NK-92 (cell line): ENCODE measurements around the gene SMYD4.
"Not testable (repeated sequence)": the region's sequence is repeated elsewhere in the genome, so short reads cannot be mapped to it uniquely, and the experiment has no call there.

Source experiments
- DNase-seq: peaks from one replicate; lab custom pipeline; 2025; ENCODE audit not compliant: unreplicated experiment; lab: John Stamatoyannopoulos, UW

SMYD4 gene

DNA sequence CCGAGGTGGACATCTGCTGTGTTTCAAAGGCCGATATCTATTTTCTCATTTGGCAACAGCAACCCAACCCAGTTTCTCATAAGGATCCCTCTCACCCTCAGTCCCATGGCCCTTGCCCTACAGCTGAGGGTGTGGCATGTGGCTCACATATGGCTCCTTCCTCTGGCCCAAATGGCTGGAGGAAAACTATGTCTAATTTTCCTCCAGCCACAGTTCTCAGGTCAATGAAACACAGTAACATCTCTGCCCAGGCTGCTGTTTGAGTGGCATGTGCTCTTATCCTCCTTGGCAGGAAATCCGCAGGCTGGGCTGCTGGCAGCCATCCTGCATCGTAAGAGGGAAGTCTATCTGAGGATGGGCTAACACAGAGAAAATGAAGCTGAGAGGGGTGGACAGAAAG lies 43.8 kb downstream of the SMYD4 start:
- no peak for DNase-seq

DNA sequence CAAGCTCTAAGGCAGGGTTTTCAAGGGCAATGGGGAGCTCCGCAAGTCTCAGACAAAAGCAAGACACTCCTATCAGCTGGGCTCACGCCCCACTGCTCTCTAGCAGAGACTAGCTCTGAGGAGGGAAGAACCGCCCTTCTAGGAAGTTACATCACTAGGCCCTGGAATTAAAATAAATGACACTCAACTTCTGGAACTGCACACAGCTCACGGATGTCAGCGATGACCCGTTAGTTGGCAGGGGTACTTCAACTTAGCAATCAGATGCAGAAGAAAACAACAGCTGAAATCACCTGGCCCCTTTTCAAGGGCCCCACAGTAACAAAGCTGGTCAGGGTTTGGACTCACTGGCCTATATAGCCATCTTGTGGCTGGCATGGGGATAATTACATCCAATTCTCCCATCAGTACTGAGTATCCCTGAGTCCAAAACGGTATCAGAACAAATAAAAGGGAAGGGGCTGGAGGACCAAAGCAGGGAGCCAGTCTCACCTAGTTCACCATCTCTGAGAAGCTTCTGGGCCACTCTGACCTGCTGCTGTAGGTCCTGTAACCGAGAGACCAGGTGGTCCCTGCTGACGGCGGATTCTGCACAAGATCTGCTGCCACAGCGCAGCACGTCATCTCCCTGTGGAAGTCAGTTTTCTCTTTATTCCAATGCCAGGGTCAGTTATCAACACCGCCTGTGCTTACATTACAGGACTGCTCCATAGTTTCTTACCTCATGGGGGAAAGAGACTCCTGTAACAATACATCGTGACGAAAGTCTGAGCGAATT lies 45.7 kb downstream of the SMYD4 start:
- no peak for DNase-seq

DNA sequence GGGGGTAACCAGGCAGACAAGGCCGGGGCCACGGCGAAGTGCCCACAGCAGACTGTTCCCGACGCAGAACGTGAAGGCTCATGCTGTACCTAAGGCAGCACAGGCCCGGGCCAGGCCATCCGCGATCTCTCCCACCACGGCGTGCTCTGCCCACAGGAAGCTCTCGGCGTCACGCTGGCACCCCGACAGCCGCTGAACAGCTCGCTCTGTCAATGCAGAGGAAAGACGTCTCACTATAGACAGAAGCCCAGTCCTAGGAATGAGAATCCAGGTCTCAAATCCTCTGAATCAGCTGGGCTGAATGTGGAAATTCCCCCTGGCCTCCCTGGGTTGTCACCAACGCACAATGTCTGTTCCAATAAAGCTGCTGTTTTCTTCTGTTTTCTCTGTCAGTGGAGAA lies 46.4 kb downstream of the SMYD4 start:
- DNase-seq, result no peak

DNA sequence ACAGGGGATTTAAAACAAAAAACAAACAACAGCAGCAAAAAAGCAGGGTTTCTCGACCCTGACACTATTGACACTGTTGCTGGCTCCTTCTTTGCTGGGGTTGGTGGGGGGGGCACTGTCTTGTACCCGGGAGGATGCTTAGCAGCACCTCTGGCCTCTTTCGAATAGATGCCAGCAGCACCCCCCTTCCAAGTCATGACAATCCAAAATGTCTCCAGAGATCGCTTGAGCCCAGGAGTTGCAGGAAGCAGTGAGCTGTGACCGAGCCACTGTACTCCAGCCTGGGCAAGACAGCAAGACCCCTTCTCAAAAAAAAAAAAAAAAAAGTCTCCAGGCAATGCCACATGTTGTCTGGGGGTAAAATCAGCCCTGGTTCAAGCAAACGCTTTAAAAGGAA lies 47.5 kb downstream of the SMYD4 start:
- no peak for DNase-seq

GRCh38 chr17:1779571-1780131 lies 50.1 kb downstream of the SMYD4 start:
- DNase-seq, result no peak

- no peak for DNase-seq
These were observed 52.8 kb downstream of the SMYD4 start for GRCh38 chr17:1776857-1777256.

GRCh38 chr17:1776328-1776727 lies 53.4 kb downstream of the SMYD4 start:
- DNase-seq, result no peak

GRCh38 chr17:1774390-1775176 lies 55.1 kb downstream of the SMYD4 start:
- no peak for DNase-seq

DNA sequence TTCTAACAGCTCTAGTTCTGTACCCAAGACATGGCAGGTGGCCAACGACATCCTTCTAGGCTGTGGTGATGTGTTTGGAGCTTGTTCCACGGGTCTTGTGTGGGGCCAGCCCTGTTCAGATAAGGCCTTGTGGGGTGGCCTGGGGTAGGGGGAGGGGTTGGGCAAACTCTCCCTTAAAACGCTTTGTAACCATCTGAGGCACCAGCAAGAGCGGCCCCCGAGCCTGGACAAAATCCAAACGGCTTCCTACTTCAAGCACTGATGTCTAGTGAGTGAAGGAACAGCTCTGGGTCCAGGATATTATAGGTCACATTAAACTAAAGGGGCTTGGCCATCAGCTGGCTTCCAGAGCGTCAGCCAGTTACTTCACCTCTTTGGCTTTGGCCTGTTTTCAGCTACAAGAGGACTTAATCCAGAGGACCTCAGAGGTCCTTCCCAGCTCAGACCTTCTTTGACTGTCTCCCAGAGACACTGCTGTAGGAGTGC lies 56.0 kb downstream of the SMYD4 start:
- no peak for DNase-seq

GRCh38 chr17:1773000-1773695 lies 56.6 kb downstream of the SMYD4 start:
- DNase-seq, result not testable (repeated sequence)

DNA sequence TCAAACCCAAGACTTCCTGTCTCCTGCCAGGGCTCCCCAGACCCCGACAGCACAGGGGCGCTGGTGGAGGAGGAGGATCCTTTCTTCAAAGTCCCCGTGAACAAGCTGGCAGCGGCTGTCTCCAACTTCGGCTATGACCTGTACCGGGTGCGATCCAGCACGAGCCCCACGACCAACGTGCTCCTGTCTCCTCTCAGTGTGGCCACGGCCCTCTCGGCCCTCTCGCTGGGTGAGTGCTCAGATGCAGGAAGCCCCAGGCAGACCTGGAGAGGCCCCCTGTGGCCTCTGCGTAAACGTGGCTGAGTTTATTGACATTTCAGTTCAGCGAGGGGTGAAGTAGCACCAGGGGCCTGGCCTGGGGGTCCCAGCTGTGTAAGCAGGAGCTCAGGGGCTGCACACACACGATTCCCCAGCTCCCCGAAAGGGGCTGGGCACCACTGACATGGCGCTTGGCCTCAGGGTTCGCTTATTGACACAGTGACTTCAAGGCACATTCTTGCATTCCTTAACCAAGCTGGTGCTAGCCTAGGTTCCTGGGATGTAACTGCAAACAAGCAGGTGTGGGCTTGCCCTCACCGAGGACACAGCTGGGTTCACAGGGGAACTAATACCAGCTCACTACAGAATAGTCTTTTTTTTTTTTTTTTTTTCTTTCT lies 59.8 kb downstream of the SMYD4 start:
- no peak for DNase-seq

DNA sequence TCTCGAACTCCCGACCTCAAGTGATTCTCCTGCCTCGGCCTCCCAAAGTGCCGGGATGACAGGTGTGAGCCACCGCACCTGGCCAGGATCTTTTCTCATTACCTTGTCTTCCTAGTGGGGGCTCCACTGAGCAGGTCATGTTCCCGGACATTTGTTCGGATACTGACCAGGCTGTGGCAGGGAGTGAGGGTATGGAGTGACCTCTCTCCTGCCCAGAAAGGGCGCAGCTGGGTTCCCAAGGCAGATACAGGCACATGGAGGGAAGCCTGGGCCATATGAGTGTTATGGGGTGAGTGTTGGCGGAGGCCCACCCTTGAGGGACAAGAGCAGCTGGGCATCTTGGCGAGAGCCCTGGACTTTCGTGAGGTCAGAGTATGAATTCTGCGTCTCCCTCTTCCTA lies 62.3 kb downstream of the SMYD4 start:
- no peak for DNase-seq

DNA sequence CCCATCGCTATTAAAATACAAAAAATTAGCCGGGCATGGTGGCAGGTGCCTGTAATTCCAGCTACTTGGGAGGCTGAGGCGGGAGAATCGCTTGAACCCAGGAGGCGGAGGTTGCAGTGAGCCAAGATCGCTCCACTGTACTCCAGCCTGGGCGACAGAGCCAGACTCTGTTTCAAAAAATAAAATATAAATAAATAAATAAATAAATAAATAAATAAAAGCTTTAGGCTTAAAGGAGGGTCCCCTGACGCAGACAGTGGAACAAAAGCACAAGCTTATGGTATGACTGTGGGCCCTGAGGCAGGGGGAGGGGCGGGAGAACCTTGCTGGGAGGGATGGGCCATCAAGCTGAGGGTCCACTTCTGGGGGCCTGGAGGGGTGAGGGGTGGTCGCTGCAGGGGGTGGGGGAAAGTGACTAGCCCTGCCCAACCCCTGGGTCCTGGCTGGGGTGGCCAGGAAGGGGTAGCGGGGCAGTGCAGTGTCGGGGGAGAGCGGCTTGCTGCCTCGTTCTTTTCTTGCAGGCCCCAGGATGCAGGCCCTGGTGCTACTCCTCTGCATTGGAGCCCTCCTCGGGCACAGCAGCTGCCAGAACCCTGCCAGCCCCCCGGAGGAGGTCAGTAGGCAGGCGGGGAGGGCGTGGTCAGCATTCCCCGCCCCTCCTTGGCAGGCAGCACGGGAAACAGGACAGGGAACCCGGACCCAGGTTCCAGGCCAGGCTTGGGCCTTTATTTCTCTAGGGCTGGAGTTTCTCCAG lies 63.1 kb downstream of the SMYD4 start:
- no peak for DNase-seq

DNA sequence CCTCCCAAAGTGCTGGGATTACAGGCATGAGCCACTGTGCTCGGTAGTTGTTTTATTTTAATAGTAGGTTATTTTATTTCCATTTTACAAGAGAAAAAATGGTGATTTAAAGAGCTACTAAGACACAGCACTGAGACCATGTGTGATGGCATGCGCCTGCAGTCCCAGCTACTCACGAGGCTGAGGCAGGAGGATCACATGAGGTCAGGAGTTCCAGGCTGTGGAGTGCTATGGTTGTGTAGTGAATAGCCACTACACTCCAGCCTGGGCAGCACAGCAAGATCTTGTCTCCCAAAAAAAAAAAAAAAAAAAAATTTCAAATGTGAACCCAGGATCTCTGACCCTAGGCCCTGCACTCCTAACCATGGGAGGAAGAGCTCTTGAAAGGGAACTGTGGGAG lies 64.1 kb downstream of the SMYD4 start:
- DNase-seq, result no peak

- DNase-seq, result not testable (repeated sequence)
These were observed 65.0 kb downstream of the SMYD4 start for GRCh38 chr17:1764705-1765104.

GRCh38 chr17:1764284-1764683 lies 65.4 kb downstream of the SMYD4 start:
- no peak for DNase-seq

GRCh38 chr17:1762901-1763898 lies 66.5 kb downstream of the SMYD4 start:
- no peak for DNase-seq

GRCh38 chr17:1762233-1762900 lies 67.3 kb downstream of the SMYD4 start:
- no peak for DNase-seq
